HG02642 (cell line): ENCODE results near the gene DTX3L.

ENCODE experiments used
- ATAC-seq: cut with Tn5 transposase; IDR thresholded peaks from one replicate; pipeline ENCODE4 v1.9.1; 2021; ENCODE audit warnings: mild to moderate bottlenecking; ENCODE audit not compliant: unreplicated experiment, poor library complexity

DTX3L gene

DNA sequence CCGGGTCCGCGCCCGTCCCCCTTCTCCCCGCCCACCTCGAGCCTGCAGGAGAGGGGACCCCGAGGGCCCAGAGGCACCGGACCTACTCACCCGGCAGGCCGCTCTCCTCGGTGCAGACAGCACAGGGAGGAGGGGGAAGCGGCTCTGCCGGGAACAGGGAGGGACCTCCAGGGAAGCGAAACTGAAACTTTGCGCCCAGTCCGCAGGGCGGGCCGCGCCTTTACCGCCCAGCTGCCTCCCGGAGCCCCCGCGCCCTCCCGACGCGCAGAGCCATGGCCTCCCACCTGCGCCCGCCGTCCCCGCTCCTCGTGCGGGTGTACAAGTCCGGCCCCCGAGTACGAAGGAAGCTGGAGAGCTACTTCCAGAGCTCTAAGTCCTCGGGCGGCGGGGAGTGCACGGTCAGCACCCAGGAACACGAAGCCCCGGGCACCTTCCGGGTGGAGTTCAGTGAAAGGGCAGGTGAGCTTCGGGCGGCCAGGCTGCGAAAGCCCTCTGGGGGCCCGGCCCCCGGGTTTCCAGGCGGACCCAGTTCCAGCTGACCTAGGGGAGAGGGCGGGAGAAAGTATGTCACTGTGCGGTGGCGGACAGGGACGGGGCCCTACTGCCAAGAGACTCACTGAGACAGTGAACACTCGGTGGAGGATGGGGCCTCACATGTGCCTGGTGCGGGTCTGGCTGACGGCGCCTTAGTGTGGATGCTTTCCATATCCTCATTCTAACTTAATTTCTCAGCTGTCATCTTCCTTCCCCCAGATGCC is at the start of gene DTX3L, which contains the start of gene PARP9:
Gene DTX3L, plus strand, starts transcription at position 184 of the 758 bp plus-strand sequence. Its CDS starts 89 bp downstream, at position 273.
Gene PARP9, minus strand, starts transcription at position 146 of the 758 bp plus-strand sequence. CDS start 4,680 bp downstream, outside the sequence.
- peak; percentile 77 for ATAC-seq

DNA sequence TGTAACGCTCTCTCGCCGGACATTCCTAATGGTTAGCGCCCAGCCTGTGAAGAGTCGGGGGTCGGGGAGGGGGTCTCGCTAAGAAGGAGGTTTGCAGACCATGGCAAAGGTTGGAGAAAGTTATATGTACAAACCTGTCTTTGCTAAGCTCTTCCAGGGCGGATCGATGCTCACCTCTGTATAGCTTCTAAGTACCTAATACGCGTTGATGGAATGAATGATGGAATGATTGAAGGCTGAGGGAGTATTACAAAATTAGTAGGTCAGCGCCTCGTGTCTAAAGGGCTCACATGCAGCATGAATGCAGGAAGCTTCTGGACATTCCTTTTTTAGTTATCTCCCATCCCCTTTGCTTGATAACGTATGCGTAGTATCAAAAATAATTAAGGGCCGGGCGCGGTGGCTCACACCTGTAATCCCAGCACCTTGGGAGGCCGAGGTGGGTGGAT is 49.1 kb upstream of the DTX3L start:
- ATAC-seq, result no peak

DNA sequence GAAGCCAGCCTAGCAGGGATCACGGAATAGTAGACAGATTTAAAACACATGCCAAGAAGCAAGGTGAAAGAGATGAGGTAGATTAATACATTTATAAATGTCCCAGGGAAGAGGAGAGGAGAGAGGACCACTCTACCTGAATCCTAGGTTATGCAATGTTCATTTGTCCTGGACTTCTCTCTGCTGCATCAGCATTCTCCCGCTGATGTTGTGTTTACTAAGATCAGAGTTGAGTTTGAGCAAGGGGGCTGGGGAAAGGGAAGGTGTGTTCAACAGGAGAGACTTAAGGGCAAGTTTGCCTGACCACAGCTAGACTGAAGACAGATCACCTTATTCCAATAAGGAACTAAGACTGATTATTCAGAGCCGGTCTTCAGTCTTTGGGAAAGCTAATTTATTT is 48.3 kb upstream of the DTX3L start:
- no peak for ATAC-seq

DNA sequence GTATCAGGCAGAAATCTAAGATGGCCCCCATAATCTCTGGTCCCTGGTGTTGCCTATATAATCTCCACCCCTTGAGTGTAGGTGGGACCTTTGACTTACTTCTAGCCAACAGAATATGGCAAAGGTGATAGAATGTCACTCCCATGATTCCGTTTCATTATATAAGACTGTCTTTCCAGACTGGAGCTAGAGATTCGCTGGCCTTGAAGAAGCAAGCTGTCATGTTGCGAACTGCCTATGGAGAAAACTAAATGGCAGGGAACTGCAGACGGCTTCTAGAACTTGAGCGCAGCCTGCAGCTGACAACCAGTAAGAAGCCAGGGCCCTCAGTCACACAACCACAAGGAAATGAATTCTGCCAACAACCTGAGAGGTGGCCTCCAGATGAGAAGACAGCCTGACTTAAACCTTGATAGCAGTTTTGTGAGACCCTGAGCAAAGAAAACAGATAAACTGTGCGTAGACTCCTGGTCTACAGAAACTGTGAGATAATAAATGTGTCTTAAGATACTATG is 47.2 kb upstream of the DTX3L start:
- ATAC-seq, result no peak

DNA sequence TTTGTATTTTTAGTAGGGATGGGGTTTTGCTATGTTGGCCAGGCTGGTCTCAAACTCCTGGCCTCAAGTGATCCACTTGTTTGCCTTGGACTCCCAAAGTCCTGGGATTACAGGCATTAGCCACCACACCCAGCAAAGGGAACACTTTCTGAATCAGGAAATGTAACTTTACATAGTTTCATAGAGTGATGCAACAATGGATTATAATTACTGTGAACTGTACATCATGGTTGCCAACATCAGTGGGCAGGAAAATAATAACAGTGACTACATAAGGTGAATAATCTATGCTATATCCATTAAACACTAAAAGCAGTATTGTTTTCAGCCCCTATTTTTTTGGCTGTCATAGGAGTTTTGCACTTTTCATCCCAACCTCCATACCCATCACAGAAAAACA is 44.4 kb upstream of the DTX3L start:
- ATAC-seq, result no peak

DNA sequence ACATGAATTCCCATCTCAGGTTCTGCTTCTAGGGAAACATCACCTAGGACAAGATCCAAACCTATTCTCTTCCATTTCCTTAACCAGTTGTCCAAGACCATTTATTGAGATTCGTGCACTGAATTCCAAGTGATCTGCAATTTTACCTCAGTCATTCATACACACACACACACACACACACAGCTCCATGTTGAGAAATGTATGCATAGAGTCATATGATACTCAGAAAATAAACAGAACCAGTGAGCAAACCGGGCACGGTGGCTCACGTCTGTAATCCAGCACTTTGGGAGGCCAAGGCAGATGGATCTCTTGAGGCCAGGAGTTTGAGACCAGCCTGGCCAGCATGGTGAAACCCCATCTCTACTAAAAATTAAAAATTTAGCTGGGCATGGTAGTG is 43.3 kb upstream of the DTX3L start:
- ATAC-seq, result no peak

DNA sequence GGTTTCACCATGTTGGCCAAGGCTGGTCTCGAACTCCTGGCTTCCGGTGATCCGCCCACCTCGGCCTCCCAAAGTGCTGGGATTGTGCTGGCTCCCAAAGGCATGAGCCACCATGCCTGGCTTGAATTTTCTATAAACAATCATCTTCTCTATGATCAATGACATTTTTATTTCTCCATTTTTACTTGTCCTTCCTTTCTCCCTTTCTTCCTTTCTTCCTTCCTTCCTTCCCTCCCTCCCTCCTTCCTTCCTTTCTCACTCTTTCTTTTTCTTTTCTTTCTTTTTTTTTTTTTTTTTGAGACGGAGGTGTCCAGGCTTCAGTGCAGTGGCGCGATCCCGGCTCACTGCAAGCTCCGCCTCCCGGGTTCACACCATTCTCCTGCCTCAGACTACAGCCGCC is 40.8 kb upstream of the DTX3L start:
- no peak for ATAC-seq

DNA sequence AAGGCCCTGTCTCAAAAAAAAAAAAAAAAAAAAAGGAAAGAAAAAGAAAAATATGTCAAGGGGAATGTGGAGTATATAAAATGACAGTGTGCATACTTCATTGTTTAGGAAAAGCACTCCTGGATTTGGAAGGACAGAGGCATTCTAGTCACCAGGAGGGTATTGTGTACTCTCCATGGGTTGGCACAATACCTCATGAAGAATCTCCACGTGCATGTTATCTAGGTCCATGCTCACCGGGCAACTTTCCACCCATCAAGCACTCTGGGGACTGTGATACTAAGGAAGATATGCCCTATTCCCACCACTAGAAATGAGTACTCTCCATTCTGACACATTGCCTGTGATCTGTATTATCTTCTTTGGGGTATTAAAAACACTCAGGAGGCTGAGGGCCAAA is 34.0 kb upstream of the DTX3L start:
- ATAC-seq, result no peak

DNA sequence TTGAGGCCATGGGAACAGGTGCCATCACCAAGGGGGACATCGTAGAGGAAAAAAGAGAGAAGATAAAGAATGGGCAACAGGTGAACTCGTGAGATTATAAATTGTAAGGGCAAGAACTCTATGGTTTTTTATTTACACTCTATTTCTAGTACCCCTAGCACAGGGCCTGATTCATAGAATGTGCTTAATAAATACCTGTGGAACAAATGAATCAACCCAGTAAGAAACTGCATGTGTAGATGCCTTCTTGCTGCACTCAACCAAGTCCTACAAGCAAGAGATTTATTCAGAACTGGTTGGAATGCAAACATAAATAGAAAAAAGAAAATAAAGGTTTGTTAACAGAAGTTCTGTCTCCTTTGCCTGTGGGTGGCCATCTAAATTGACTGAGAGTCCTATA is 30.7 kb upstream of the DTX3L start:
- ATAC-seq, result no peak

DNA sequence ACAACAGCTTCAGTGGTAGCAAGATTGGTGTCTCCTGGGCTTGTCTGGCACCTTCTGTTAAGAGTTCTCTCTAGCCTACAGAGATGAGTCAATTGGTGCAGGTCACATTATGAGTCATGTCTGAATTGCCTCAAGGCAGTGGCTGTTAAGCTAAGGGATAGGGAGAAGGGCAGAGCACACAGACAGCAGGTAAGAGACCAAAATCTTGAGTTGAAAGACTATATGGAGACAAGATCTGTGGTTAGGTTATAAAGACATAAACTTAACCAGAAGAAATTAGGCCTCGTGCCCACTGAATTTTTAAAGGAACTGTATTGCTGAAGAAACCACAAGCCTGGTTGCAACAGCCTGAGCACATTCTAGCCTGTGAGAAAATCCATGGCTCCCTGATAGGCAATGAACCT is 30.2 kb upstream of the DTX3L start:
- ATAC-seq, result peak; percentile 99

DNA sequence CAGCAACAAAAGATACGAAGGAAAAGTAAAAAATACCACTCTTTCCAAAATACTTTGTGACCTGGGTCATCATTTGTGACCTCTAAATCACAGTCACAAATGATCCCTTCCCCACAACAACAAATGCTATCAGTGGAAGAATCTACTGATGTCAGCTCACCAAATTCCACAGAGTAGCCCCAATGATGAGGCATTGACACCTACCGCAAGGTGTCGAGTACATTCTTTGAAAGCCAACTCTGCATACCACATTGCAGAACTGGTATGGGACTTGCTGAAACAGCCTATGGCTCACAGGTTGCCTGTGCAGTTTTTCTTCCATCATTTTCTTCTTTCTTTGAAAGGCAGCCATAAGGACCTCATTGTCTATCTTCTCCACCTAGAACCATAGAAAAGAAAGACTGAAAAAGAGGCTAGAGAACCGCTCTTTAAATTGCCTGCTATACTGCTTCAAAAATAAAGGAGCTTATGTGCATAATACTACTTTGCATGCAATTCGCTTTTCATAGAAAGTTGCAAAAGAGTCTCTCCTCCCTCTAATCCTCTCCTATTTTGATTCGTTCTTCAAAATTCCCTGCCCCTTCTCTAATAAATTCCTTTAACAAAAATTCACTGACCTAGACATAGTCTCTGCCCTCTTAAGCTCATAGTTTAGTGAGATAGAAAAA is 28.0 kb upstream of the DTX3L start:
- no peak for ATAC-seq

DNA sequence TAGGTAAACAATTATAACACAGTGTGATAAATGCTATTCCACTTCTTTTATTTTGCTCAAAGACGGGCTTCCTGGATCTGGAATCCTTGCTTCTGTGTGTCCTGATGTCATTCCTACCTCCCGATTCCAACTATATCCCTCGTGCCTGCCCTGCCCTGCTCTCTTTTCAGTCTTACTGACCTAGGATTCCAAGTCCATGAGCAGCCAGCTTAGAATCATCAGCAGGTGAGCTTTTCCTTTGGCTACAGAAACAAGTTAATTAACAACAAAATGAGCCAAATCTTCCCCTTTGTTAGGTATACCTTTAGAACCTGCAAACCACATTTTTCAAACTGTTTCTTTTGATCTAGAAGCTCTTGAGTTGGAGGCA is 27.5 kb upstream of the DTX3L start:
- no peak for ATAC-seq

DNA sequence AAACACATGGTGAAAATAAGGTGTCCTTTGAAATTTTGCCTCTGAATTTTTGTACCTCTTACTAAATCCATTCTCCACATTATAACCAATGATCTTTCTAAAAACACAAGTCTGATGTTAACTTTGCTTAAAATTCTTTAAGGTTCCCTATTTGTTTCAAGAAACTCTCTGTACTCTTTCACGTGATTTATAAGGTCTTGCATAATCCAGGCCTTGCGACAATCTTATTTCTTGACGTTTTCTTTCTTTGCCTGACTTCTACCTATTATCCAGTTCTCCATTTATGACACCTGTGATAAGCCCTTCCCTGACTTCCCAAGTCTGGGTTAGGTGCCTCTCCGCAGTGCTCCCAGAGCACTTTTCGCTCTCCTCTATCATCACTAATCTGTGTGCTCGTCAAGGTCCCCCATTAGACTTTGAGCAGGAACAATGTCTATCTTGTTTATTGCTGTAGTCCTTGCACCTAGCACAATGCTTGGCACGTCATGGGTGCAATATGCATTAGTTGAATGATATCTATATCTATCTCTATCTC is 25.1 kb upstream of the DTX3L start:
- no peak for ATAC-seq

DNA sequence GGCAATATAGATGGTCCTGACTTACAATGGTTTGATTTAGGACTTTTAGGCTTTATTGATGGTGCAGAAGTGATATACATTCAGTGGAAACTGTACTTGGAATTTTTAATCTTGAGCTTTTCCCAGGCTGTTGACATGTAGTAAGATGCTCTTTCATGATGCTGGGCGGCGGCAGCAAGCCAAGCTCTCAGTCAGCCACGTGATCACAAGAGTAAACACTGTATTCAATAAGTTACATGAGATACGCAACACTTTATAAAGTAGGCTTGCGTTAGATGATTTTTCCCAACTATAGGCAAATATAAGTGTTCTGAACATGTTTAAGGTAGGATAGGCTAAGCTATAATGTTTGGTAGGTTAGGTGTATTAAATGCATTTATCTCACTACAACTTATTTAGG is 18.0 kb upstream of the DTX3L start:
- no peak for ATAC-seq

DNA sequence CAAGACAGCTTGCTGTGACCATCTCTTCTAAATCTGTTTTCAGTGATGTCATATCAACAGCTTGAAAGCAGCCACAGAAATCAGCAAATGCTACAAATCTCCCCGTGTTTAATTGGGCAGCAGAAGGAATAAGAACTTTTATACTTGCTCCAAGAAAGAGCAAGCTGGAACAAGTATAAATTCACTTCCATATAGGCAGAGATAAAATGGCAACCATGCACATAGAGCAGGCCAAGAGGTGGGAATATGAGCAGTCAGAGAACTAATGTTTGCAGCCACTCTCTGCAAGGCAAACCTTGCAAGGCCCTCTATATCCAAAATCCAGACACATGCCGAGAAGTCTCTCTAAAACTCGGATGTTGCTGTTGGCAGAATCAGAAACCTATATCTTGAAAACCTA is 16.1 kb upstream of the DTX3L start:
- ATAC-seq, result no peak

DNA sequence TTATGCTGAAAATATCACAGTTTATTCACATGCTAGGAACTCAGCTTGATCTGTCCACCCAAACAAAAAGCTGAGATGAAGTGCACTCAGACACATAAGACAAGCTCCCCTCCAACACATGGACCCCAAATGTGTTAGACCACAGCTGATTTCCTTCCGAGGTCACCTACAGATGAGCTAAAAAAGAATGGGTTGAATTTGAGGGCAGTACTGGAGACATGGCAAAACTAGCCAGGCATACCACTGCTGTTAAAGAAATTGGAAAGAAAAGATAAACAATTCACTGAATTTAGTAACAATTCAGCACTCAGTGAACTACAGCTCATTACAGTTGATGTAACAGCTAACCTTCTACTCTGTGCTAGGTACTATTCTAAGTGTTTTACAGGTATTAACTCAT is 15.5 kb upstream of the DTX3L start:
- no peak for ATAC-seq

DNA sequence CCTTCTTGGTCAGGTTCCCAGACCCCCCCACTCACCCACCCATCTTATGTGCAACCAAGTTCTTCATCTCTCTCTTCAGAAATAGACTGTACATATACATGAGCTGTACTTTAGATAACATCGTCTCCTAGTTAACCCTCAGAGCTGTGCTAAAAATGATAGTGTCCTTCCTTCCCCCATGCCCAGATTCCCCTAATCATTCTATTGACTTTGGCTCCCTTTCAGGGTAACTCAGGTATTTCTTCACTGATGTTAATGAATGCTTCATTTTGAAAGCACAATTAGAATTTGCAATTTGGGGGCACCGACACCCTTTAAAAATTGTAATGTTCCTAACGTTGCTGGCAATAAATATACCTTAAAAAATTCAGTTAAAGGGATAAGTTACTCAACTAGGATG is 11.0 kb upstream of the DTX3L start:
- ATAC-seq, result no peak

DNA sequence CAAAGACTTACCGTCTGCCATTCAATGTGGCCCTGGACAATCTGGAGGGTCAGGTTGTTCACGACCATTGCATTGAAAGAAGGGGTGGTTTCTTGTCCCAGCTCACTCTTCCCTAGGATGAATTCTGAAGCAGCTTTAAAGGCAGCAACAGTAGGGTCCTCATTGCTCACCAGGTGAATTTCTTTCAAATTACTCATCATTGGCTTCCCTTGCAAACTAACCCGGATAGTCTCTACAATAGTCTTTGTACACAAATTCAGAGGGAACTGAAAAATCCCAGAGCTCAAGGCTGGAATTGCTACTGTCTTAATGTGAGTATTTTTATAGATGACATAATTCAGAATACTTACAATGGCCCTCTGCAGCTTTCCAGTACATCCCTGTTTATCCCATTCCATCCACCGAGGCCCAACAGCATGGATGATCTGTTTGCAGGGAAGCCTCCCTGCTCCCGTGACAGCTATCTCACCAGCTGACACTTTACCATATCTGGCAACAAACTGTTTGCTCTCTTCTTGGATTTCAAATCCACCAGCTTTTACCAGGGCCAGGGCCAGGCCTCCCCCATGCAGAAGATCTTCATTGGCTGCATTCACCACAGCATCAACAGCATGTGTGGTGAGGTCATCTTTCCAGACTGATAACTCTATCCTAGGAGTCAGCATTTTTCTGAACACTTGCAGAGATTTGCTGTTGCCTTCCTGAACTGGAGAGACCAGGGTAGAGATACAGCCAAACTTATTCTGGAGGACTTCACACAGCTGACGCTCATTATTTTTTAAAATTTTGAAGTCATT is 8.7 kb upstream of the DTX3L start:
- no peak for ATAC-seq

DNA sequence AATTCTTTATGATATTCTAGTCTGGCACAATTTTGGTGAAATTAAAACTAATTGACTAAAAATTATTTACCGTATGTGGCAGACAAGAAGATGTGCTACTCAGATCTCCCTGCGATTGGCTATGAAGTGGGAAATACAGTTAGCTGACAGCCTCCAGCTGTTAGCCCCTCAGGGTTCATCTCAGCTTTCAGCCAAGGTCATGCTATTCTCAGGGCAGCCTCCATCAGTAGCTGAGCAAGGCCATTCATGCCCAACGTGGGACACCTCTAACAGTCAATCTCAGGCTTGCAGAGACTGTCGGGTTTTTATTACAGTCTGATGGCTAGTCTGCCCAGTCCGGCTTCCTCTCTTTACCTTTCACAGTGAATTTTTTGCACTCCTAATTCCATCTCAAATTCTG is 6.8 kb upstream of the DTX3L start:
- no peak for ATAC-seq

DNA sequence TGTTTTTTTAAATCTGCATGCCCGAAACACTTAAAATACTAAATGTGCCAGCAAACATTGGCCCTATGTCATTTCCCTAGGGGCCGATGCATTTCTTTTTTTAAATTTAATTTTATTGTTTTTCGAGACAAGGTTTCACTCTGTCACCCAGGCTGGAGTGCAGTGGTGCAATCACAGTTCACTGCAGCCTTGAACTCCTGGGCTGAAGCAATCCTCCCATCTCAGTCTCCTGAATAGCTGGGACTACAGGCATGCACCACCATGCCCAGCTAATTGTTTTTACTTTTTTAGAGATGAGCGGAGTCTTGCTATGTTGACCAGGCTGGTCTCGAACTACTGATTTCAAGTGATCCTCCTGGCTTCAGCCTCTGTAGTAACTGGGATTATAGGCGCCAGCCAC is 5.5 kb upstream of the DTX3L start:
- no peak for ATAC-seq

DNA sequence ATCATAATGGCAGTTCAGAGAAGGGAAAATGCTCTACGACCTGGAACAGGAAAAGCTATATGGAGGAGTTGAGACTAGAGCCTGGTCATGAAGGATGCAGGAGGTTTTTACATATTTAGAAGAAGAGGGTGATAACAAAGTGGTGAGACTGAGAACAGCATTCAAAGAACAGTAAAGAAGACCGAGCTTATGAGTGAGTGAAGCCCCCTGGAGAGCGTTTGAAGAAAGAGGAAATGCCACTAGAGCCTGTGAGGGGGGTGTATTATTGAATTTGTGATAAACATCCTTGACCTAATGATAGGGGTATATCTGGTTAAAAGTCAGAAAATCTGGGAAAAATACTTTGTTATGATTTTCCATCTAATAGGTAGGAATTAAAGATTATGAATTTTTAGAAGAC is 4.2 kb upstream of the DTX3L start:
- ATAC-seq, result no peak
